Measurements from ENCODE around the gene ACOXL. TPM values are rescaled to one million over a fixed set of nuclear protein-coding genes. Genes with fewer than 3 reads are reported as not detected.

Gene ACOXL
- total and polyA plus RNA-seq, 3 experiments from 2014 or later, result 0.27 TPM; not detected in 2

DNA sequence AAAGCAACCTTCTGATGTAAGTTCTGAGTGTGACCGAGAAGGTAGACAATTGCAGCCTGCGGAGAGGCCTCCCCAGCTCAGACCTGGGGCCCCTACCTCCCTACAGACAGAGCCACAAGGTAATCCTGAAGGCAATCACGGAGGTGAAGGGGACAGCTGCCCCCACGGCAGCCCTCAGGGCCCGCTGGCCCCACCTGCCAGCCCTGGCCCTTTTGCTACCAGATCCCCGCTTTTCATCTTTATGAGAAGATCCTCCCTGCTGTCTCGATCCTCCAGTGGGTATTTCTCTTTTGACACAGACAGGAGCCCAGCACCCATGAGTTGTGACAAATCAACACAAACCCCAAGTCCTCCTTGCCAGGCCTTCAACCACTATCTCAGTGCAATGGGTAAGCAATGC is 391.4 kb downstream of the ACOXL start:
- ChIA-PET CTCF (no interaction called here), POLR2A (interaction anchor here (0.7 kb wide), 1 partner anchor 74 kb away, joined by 3 read pairs; no protein-coding TSS in a partner anchor)
- Mint-ChIP-seq H3K27ac (peak overlapping the region in 3 of 8 donors; percentile 52 to 79 (median 73)), H3K4me3 (peak overlapping the region; percentile 72 to 93 (median 79)), H3K36me3 (peaks cover 12 to 62% (median 26%) of the 10 kb centered on the region in 3 donors), H3K27me3 (peaks cover 8 to 10% of the 10 kb centered on the region in 2 donors), H3K4me1 (peaks cover 25 to 57% (median 53%) of the 10 kb centered on the region in 3 donors), H3K9me3 (no peaks in the 10 kb centered on the region)
- DNase-seq, result no peak
- Histone ChIP-seq H3K27ac (ENCODE audit: low read depth, low read length) (no peak overlapping the region), H3K27me3 (ENCODE audit: insufficient read depth, low read length, poor library complexity, severe bottlenecking) (peaks cover 11% of the 10 kb centered on the region), H3K4me1 (ENCODE audit: insufficient read depth, low read length) (peaks cover 31% of the 10 kb centered on the region), H3K36me3 (ENCODE audit: insufficient read depth, low read length) (peaks cover 14% of the 10 kb centered on the region), H3K9me3 (ENCODE audit: low read length) (no peaks in the 10 kb centered on the region), H3K4me3 (ENCODE audit: low read length) (no peak overlapping the region)

DNA sequence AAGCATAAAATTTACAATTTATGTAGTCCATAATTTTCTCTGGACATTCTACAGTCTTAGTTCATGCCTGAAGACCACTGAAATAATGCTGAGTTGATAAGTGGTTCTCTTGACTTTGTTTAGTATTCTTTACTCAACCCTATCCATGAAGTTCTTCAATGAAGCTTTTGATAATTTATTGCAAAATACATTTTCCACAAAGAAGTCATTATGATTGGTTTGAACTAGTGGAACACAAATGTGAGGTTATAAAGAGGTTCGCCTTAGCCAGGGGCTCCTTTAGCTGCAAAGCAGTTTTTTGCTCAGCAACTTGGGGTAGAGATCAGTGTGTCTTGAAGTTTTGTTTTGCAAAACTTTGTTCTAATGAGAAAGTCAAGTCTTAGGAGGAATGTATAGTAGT is 394.2 kb downstream of the ACOXL start:
- H3K36me3 ChIP-seq (ENCODE audit: insufficient read depth, low read length), result peaks cover 14% of the 10 kb centered on the region
- Mint-ChIP-seq H3K27me3 (peaks cover 0 to 2% of the 10 kb centered on the region in 2 donors), H3K9me3 (no peaks in the 10 kb centered on the region), H3K4me1 (peaks cover 20 to 58% (median 51%) of the 10 kb centered on the region in 3 donors), H3K36me3 (peaks cover 22 to 71% (median 41%) of the 10 kb centered on the region in 3 donors), H3K27ac (peak overlapping the region in 1 of 8 donors; percentile 36), H3K4me3 (no peak overlapping the region)
- no peak overlapping the region for H3K4me3 ChIP-seq (ENCODE audit: low read length)
- no peaks in the 10 kb centered on the region for H3K27me3 ChIP-seq (ENCODE audit: insufficient read depth, low read length, poor library complexity, severe bottlenecking)
- no peaks in the 10 kb centered on the region for H3K9me3 ChIP-seq (ENCODE audit: low read length)
- no peak overlapping the region for H3K27ac ChIP-seq (ENCODE audit: low read depth, low read length)
- peaks cover 18% of the 10 kb centered on the region for H3K4me1 ChIP-seq (ENCODE audit: insufficient read depth, low read length)
- no peak for DNase-seq
- POLR2A ChIA-PET, result no interaction called here
- CTCF ChIA-PET, result interaction anchor here (1.7 kb wide), 1 partner anchor 9 kb away, joined by 6 read pairs; no protein-coding TSS in a partner anchor

DNA sequence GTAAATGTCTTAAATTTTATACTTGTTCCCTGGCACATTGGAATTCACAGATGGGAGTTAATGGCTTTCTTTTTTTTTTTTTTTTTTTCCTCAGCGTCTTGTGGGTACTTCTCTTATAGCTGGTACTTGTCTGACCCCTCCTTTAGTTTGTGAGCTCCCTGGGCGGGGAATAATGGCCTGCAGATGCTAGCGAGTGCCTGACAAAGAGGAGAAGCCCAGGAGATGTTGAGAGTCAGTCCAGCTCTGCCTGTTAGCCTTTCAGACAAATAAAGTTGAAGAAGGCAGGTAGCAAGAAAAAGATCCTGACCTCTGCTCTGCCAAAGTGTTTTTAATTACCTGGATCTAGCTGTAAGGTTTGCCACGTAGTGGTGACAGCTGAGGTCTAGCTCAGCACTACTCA is 395.0 kb downstream of the ACOXL start:
- no peak for DNase-seq
- H3K27ac Mint-ChIP-seq, result peak overlapping the region in 2 of 8 donors; percentile 2 to 26
- Histone ChIP-seq H3K4me1 (ENCODE audit: insufficient read depth, low read length) (peaks cover 18% of the 10 kb centered on the region), H3K27ac (ENCODE audit: low read depth, low read length) (no peak overlapping the region), H3K4me3 (ENCODE audit: low read length) (no peak overlapping the region), H3K9me3 (ENCODE audit: low read length) (no peaks in the 10 kb centered on the region), H3K27me3 (ENCODE audit: insufficient read depth, low read length, poor library complexity, severe bottlenecking) (no peaks in the 10 kb centered on the region), H3K36me3 (ENCODE audit: insufficient read depth, low read length) (peaks cover 14% of the 10 kb centered on the region)
- ChIA-PET POLR2A (no interaction called here), CTCF (no interaction called here)
- peaks cover 21 to 65% (median 56%) of the 10 kb centered on the region in 3 donors for H3K4me1 Mint-ChIP-seq
- H3K9me3 Mint-ChIP-seq, result no peaks in the 10 kb centered on the region
- peaks cover 0 to 2% of the 10 kb centered on the region in 2 donors for H3K27me3 Mint-ChIP-seq
- peaks cover 25 to 75% (median 46%) of the 10 kb centered on the region in 3 donors for H3K36me3 Mint-ChIP-seq
- no peak overlapping the region for H3K4me3 Mint-ChIP-seq

DNA sequence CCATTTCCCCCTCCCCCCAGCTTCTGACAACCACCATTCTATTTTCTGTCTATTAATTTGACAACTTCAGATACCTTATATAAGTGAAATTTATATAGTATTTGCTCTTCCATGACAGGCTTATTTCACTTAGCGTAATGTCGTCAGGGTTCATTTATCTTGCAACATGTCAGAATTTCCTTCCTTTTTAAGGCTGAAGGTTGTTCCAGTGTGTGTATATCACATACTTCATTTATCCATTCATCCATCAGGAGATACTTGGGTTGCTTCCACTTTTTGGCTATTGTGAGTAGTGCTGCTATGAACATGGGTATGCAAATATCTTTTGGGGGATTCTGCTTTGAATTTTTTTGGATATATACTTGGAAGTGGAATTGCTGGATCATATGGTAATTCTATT is 395.7 kb downstream of the ACOXL start:
- H3K36me3 Mint-ChIP-seq, result peaks cover 25 to 71% (median 46%) of the 10 kb centered on the region in 3 donors
- H3K4me1 Mint-ChIP-seq, result peaks cover 21 to 65% (median 56%) of the 10 kb centered on the region in 3 donors
- Histone ChIP-seq H3K36me3 (ENCODE audit: insufficient read depth, low read length) (peaks cover 14% of the 10 kb centered on the region), H3K4me3 (ENCODE audit: low read length) (no peak overlapping the region), H3K9me3 (ENCODE audit: low read length) (no peaks in the 10 kb centered on the region), H3K4me1 (ENCODE audit: insufficient read depth, low read length) (peaks cover 18% of the 10 kb centered on the region), H3K27ac (ENCODE audit: low read depth, low read length) (no peak overlapping the region), H3K27me3 (ENCODE audit: insufficient read depth, low read length, poor library complexity, severe bottlenecking) (no peaks in the 10 kb centered on the region)
- peaks cover 0 to 2% of the 10 kb centered on the region in 2 donors for H3K27me3 Mint-ChIP-seq
- ChIA-PET POLR2A (no interaction called here), CTCF (no interaction called here)
- no peaks in the 10 kb centered on the region for H3K9me3 Mint-ChIP-seq
- no peak overlapping the region for H3K4me3 Mint-ChIP-seq
- no peak for DNase-seq
- no peak overlapping the region for H3K27ac Mint-ChIP-seq

DNA sequence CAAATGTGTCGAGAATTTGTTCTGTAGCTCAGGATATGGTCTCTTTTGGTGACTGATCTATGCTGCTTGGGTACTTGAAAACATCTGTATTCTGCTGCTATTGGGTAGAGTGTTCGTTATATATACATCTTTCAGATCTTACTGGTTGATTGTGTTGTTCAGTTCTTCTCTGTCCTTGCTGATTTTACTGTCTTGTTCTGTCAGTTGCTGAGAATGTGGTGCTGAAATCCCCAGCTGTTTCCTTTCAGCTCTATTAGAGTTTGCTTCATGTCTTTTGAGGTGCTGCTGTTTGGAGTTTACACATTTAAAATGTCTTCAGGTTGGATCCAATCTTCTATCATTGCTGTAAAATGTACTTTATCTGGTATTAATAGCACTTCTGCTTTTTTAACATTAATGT is 401.2 kb downstream of the ACOXL start:
- H3K27me3 Mint-ChIP-seq, result no peaks in the 10 kb centered on the region
- no peak overlapping the region for H3K4me3 Mint-ChIP-seq
- H3K9me3 Mint-ChIP-seq, result no peaks in the 10 kb centered on the region
- Histone ChIP-seq H3K27ac (ENCODE audit: low read depth, low read length) (no peak overlapping the region), H3K4me1 (ENCODE audit: insufficient read depth, low read length) (no peaks in the 10 kb centered on the region), H3K36me3 (ENCODE audit: insufficient read depth, low read length) (peaks cover 4% of the 10 kb centered on the region), H3K4me3 (ENCODE audit: low read length) (no peak overlapping the region), H3K27me3 (ENCODE audit: insufficient read depth, low read length, poor library complexity, severe bottlenecking) (no peaks in the 10 kb centered on the region), H3K9me3 (ENCODE audit: low read length) (no peaks in the 10 kb centered on the region)
- H3K36me3 Mint-ChIP-seq, result peaks cover 21 to 50% (median 23%) of the 10 kb centered on the region in 3 donors
- peaks cover 31 to 39% (median 32%) of the 10 kb centered on the region in 3 donors for H3K4me1 Mint-ChIP-seq
- ChIA-PET CTCF (no interaction called here), POLR2A (interaction anchor here (1.8 kb wide), 1 partner anchor 13 kb away, joined by 4 read pairs; the partner anchor contains the start of gene BCL2L11)
- DNase-seq, result no peak
- no peak overlapping the region for H3K27ac Mint-ChIP-seq

DNA sequence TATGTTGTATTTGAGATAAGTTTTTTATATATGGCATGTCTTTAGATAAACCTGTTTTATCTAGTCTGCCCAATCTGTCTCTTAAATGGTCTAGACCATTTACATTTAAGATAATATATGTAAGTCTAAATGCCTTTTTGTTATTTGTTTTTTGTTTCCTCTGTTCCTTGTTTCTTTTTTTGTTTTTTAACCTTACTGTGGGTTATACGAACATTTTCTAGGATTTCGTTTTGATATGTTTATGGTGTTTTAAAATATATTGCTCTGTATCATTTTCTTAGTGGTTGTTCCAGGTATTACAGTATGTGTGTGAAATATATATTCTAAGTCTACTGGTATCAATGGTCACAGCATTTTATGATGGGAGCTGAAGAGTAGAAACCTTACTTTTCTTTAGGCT is 401.7 kb downstream of the ACOXL start:
- Mint-ChIP-seq H3K27me3 (no peaks in the 10 kb centered on the region), H3K4me1 (peaks cover 27 to 35% (median 32%) of the 10 kb centered on the region in 3 donors), H3K9me3 (no peaks in the 10 kb centered on the region), H3K27ac (no peak overlapping the region), H3K4me3 (no peak overlapping the region), H3K36me3 (peaks cover 21 to 50% (median 22%) of the 10 kb centered on the region in 3 donors)
- ChIA-PET POLR2A (no interaction called here), CTCF (no interaction called here)
- no peak for DNase-seq
- no peak overlapping the region for H3K4me3 ChIP-seq (ENCODE audit: low read length)
- H3K9me3 ChIP-seq (ENCODE audit: low read length), result no peaks in the 10 kb centered on the region
- H3K4me1 ChIP-seq (ENCODE audit: insufficient read depth, low read length), result no peaks in the 10 kb centered on the region
- H3K27me3 ChIP-seq (ENCODE audit: insufficient read depth, low read length, poor library complexity, severe bottlenecking), result no peaks in the 10 kb centered on the region
- H3K27ac ChIP-seq (ENCODE audit: low read depth, low read length), result no peak overlapping the region
- H3K36me3 ChIP-seq (ENCODE audit: insufficient read depth, low read length), result peaks cover 4% of the 10 kb centered on the region

DNA sequence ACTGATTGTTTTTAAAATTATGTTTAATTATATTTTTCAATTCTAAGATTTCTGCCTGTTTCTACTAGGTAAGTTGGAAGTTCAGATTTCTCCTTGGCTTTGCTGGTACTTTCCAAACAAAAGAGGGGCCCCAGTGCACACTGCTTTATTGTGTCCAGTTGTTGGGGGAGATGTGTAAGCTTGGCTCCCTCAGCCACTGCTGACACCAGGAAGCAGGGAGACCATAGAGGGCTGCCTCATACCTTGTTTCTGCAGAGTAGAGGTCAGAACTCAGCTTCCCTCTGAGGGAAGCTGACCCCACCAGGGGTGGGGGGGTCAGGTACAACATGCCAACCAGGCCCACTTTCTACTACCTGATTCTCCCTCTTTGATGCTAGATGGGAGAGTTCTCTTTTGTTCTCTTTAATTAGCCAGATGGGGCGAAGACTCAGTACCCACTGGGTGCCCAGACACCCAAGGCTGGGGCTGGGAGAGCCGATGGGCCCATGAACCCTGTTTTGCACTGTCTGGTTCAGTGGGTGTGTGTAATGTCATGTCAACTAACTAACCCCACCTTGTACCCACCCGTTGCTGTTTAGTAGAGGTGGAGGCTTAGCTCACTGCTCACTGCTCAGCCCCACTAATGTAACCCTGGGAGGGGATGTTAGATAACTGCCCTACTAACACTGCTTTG is 403.0 kb downstream of the ACOXL start:
- no peaks in the 10 kb centered on the region for H3K27me3 ChIP-seq (ENCODE audit: insufficient read depth, low read length, poor library complexity, severe bottlenecking)
- no peak overlapping the region for H3K27ac ChIP-seq (ENCODE audit: low read depth, low read length)
- POLR2A ChIA-PET, result no interaction called here
- H3K4me1 ChIP-seq (ENCODE audit: insufficient read depth, low read length), result no peaks in the 10 kb centered on the region
- H3K4me3 ChIP-seq (ENCODE audit: low read length), result no peak overlapping the region
- peak overlapping the region in 1 of 8 donors; percentile 17 for H3K27ac Mint-ChIP-seq
- peaks cover 25 to 31% (median 29%) of the 10 kb centered on the region in 3 donors for H3K4me1 Mint-ChIP-seq
- H3K27me3 Mint-ChIP-seq, result no peaks in the 10 kb centered on the region
- CTCF ChIA-PET, result no interaction called here
- no peaks in the 10 kb centered on the region for H3K9me3 ChIP-seq (ENCODE audit: low read length)
- DNase-seq, result no peak
- H3K4me3 Mint-ChIP-seq, result no peak overlapping the region
- H3K9me3 Mint-ChIP-seq, result no peaks in the 10 kb centered on the region
- peaks cover 19 to 53% (median 21%) of the 10 kb centered on the region in 3 donors for H3K36me3 Mint-ChIP-seq
- H3K36me3 ChIP-seq (ENCODE audit: insufficient read depth, low read length), result peaks cover 8% of the 10 kb centered on the region

DNA sequence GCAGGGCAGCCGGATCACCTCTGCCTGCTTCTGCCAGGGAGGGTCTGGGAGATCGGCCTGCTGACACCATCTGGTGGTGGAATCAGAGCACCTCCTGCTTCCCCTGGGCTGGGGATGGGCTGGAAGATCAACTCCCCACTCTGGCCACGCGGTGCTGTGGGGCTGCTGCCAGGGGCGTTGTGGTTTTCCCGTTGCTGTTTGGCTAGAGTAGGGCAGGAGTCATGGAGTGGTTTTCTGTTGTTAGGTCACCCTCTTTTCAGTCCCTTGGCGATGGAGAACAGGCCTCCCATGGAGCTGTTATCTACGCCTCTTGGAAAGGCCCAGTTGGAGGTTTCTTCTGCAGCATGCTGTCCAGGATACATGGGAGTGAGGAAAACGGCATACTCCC is 403.5 kb downstream of the ACOXL start:
- POLR2A ChIA-PET, result no interaction called here
- Histone ChIP-seq H3K4me1 (ENCODE audit: insufficient read depth, low read length) (no peaks in the 10 kb centered on the region), H3K27ac (ENCODE audit: low read depth, low read length) (no peak overlapping the region), H3K36me3 (ENCODE audit: insufficient read depth, low read length) (peaks cover 8% of the 10 kb centered on the region), H3K9me3 (ENCODE audit: low read length) (no peaks in the 10 kb centered on the region), H3K4me3 (ENCODE audit: low read length) (no peak overlapping the region), H3K27me3 (ENCODE audit: insufficient read depth, low read length, poor library complexity, severe bottlenecking) (no peaks in the 10 kb centered on the region)
- DNase-seq, result no peak
- Mint-ChIP-seq H3K27ac (no peak overlapping the region), H3K27me3 (no peaks in the 10 kb centered on the region), H3K9me3 (no peaks in the 10 kb centered on the region), H3K4me3 (no peak overlapping the region), H3K4me1 (peaks cover 20 to 29% (median 24%) of the 10 kb centered on the region in 3 donors), H3K36me3 (peaks cover 16 to 51% (median 21%) of the 10 kb centered on the region in 3 donors)
- CTCF ChIA-PET, result no interaction called here

All from CD8-positive, alpha-beta memory T cell (primary cell).